ENCODE data around the gene MSANTD1.

DNA sequence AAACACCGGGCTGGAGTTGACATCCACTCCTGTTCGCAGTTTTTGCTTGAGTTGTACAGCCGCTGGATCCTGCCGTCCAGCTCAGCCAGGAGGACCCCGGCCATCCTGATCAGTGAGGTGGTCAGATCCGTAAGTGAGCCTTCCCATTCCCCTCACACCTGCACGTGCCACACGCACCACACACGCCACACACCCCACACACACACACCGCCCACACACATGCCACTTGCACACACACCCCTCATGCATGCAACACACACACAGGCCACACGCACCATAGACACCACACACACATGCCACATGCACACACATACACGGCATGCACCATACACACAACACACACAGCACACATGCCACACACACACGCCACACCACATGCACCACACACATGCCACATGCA is 20.1 kb upstream of the MSANTD1 start:
- TF ChIP-seq, protein P1, sequence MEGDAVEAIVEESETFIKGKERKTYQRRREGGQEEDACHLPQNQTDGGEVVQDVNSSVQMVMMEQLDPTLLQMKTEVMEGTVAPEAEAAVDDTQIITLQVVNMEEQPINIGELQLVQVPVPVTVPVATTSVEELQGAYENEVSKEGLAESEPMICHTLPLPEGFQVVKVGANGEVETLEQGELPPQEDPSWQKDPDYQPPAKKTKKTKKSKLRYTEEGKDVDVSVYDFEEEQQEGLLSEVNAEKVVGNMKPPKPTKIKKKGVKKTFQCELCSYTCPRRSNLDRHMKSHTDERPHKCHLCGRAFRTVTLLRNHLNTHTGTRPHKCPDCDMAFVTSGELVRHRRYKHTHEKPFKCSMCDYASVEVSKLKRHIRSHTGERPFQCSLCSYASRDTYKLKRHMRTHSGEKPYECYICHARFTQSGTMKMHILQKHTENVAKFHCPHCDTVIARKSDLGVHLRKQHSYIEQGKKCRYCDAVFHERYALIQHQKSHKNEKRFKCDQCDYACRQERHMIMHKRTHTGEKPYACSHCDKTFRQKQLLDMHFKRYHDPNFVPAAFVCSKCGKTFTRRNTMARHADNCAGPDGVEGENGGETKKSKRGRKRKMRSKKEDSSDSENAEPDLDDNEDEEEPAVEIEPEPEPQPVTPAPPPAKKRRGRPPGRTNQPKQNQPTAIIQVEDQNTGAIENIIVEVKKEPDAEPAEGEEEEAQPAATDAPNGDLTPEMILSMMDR (IDR thresholded peaks at IDR 0.05; ENCODE audit: low read depth, low read length, poor library complexity, severe bottlenecking) = no peak
- no peak for TF ChIP-seq EZH2phosphoT487 (IDR thresholded peaks at IDR 0.05; ENCODE audit: borderline replicate concordance, low read length)
